AG08396 (cell line): Measurements from ENCODE around the gene PLD1.

ENCODE experiments used
- DNase-seq: peaks from one replicate; pipeline ENCODE4 v3.0.0; 2012; ENCODE audit warnings: low spot score, mixed read lengths

The PLD1 gene

GRCh38 chr3:171796625-171797264 lies 13.5 kb downstream of the PLD1 start:
- DNase-seq: no peak

- DNase-seq: no peak
Measured at GRCh38 chr3:171792531-171792930, 17.8 kb downstream of the PLD1 start.

- no peak for DNase-seq
Measured at GRCh38 chr3:171791692-171792076, 18.6 kb downstream of the PLD1 start.

- no peak for DNase-seq
Measured at GRCh38 chr3:171790898-171791691, 19.2 kb downstream of the PLD1 start.

- no peak for DNase-seq
Measured at GRCh38 chr3:171790574-171790897, 19.7 kb downstream of the PLD1 start.

- DNase-seq: no peak
Measured at GRCh38 chr3:171789759-171790505, 20.4 kb downstream of the PLD1 start.

GRCh38 chr3:171788546-171789351 lies 21.5 kb downstream of the PLD1 start:
- DNase-seq: no peak

GRCh38 chr3:171786997-171787396 lies 23.3 kb downstream of the PLD1 start:
- DNase-seq: no peak

GRCh38 chr3:171784937-171785336 lies 25.3 kb downstream of the PLD1 start:
- no peak for DNase-seq

- no peak for DNase-seq
Measured at GRCh38 chr3:171784387-171784786, 25.9 kb downstream of the PLD1 start.

GRCh38 chr3:171783626-171784025 lies 26.7 kb downstream of the PLD1 start:
- no peak for DNase-seq

- no peak for DNase-seq
Measured at GRCh38 chr3:171783086-171783485, 27.2 kb downstream of the PLD1 start.

GRCh38 chr3:171782617-171783016 lies 27.7 kb downstream of the PLD1 start:
- no peak for DNase-seq

- DNase-seq: peak; percentile 40
Measured at GRCh38 chr3:171781711-171782127, 28.6 kb downstream of the PLD1 start.

GRCh38 chr3:171778493-171778892 lies 31.8 kb downstream of the PLD1 start:
- no peak for DNase-seq

- DNase-seq: no peak
Measured at GRCh38 chr3:171777596-171777995, 32.7 kb downstream of the PLD1 start.

GRCh38 chr3:171776839-171777583 lies 33.3 kb downstream of the PLD1 start:
- DNase-seq: no peak

GRCh38 chr3:171776411-171776810 lies 33.9 kb downstream of the PLD1 start:
- DNase-seq: no peak

GRCh38 chr3:171775943-171776342 lies 34.3 kb downstream of the PLD1 start:
- no peak for DNase-seq

GRCh38 chr3:171774521-171774920 lies 35.8 kb downstream of the PLD1 start:
- no peak for DNase-seq

GRCh38 chr3:171772427-171773056 lies 37.7 kb downstream of the PLD1 start:
- DNase-seq: peak; percentile 61
